Activated gamma-delta T cell treated with Interleukin-2 at 50 U/mL for 16 hours (primary cell): ENCODE measurements around the gene HSD17B4.
"Not testable (repeated sequence)": the region's sequence is repeated elsewhere in the genome, so short reads cannot be mapped to it uniquely, and the experiment has no call there.

Experiments
- DNase-seq: peaks from one replicate; pipeline ENCODE4 v3.0.0-alpha.2; 2020

Gene HSD17B4

DNA sequence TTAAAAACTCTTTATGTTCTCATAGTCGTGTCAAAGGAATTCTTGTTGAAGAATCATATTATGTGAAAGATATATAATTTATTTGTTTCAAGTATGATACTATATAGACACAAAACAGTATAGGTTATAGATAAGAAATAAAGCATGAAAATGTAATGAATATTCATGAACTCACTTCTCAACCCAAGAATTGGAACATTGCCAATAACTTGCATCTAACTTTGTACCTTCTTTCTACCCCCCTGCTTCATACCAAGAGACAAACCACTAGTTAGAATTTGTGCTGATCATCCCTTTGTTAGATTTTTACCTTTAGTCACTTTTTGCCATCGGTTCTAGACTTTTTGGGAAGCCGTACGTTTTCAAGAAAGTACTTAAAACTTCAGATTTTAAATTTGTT lies 32.6 kb downstream of the HSD17B4 start:
- DNase-seq: no peak

DNA sequence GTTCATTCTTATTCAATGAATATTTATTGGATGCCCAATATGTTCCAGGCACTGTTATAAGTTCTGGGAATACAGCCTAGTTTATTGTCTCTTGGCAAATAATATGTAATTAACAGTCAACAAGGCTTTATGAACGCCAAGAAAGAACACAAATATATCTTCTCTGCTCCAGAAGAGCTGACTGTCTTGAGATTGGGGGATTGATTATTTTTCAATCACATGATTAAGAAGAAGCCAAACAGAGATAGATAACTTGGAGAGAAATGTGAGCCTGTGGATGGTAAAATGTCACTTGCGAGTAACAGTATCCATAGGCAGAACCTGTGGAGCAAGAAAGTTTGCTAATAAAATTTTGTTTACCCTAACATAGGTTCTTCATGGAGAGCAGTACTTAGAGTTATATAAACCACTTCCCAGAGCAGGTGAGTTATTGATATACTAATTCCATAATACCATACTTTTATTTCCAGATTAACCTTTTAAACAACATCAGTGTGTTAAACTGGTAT lies 49.4 kb downstream of the HSD17B4 start:
- no peak for DNase-seq

DNA sequence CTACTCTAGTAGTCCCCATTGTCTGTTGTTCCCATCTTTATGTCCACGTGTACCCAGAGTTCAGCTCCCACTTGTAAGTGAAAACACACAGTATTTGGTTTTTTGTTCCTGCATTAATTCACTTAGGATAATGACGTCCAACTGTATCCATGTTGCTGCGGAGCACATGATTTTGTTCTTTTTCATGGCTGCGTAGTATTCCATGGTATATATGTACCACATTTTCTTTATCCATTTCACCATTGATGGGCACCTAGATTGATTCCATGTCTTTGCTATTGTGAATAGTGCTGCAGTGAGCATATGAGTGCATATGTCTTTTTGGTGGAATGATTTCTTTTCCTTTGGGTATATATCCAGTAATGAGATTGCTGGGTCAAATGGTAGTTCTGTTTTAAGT lies 51.6 kb downstream of the HSD17B4 start:
- DNase-seq: not testable (repeated sequence)

DNA sequence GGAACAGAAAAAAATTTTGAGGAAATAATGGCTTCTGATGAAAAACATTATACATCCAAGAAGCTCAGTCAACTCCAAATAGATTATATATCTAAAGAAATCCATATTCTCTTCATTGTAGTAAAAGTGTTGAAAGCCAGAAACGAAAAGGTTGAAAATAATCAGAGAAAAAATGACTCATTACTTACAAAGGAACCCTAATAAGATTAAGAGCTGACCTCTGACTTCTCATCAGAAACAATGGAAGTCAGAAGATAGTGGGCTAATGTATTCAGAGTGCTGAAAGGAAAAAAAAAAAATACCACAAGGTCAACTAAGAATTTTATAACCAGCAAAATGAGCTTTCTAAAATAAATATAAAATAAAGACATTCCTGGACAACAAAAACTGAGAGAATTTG lies 60.0 kb downstream of the HSD17B4 start:
- no peak for DNase-seq

DNA sequence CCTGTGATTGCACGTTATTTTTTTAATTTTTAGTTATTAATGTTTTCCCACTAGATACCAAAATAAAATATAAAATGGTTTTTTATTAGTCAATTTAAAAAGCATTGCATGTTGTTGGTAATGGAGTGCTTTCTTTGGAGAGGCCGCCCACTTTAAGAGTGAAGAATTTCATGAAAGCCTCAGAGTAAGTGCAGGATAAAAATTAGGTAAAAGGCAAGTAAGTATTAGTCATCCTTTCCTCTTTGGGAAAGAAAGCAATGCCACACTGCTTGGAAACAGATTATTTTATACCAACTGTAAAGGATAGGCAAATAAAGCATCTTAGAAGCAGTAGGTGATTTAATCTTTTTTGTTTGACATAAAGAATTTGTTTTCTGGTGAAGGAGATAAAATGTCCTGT lies 62.9 kb downstream of the HSD17B4 start:
- no peak for DNase-seq

DNA sequence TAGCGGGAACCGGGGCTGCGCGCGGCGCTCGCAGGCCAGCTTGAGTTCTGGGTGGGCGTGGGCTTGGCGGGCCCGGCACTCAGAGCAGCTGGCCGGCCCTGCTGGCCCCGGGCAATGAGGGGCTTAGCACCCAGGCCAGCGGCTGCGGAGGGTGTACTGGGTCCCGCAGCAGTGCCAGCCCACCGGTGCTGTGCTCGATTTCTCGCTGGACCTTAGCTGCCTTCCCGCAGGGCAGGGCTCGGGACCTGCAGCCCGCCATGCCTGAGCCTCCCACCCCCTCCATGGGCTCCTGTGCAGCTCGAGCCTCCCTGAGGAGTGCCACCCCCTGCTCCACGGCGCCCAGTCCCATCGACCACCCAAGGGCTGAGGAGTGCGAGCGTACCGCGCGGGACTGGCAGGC lies 64.8 kb downstream of the HSD17B4 start:
- not testable (repeated sequence) for DNase-seq

DNA sequence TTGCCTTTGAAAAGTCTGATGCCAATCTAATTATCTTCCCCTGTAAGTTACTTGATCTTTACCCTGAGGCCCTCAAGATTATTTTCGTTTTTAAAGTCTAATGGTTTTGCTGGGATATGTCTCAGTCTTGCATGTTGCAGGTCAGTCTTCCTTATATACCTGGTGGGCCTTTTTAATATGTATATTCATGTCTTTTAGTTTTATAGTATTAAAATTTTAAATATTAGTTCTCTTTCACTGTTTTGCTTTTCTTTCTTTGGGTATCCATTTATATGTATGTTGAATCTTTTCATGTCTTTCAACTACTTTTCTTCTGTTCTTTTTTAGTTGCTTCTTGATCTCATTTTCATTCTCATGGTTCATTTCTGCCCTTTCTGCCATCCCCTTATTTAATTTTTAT lies 68.9 kb downstream of the HSD17B4 start:
- DNase-seq: no peak

DNA sequence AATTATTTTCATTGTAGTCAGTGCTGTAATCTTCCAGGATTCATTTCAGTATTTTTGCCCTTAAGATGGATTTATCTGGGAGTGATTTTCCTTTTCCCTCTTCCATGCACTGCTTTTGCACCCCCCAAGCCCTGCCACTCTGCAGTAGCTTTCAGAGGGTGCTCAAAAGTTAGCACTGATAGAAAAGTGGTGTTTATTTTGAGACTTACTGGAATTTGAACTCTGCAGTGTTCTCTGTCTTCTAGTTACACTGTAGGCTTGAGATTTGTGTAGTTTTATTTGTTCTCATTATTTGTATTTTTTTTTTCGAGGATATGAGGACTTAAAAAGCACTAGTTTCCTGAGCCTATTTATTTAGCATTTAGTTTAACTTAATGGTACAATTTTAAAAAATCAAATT lies 70.5 kb downstream of the HSD17B4 start:
- no peak for DNase-seq

DNA sequence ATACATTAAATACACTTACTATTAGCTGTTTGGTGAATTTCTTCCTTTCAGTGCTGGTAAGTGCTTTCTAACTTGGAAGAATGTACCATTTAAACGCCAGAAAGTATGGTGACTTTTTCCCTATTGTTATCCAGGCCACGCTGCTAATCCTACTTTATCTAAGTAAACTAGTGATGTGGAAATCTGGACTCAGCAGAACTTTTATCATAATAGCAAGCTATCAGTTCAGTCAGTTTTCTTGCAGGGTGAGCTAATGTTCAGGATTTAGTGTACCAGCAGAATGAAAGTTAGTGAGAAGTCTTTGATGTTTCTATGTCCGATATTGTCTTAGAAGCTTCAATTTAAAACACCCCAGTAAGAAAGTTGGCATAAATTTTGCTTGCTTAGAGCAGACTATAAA lies 72.2 kb downstream of the HSD17B4 start:
- no peak for DNase-seq

DNA sequence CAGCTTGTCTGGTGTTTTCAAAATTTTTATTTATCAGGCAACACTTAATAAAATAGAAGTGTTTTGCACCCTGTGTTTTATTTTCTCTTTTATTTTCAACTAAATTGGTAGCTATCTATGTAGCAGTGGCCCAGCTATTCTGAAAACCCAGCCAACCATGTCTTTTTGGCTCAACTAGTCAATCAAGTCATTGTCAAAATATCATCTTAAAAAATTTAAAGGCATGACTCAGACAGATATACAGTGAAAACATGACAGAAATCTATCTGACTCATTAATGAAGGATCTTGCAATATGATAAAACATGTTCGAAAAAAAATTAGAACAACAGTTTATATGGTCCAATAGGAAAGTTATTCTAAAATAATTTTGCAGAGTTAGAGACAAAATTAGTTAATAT lies 75.1 kb downstream of the HSD17B4 start:
- no peak for DNase-seq

DNA sequence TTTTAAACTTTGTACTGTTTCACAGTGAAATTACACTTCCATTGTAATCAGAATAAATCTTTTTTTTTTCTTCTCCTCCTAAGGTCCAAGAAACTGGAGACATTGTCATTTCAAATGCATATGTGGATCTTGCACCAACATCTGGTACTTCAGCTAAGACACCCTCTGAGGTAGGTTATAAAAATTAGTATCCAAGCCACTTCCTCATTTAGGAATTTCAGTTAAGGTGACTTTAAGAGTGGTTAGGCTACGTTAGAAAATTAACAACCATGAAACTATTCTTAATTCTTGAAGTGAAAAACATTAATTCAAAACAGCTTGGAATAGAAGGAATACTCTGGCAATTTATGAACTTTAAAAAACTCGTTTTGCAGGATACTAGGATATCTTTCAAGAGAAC lies 77.5 kb downstream of the HSD17B4 start:
- DNase-seq: no peak

DNA sequence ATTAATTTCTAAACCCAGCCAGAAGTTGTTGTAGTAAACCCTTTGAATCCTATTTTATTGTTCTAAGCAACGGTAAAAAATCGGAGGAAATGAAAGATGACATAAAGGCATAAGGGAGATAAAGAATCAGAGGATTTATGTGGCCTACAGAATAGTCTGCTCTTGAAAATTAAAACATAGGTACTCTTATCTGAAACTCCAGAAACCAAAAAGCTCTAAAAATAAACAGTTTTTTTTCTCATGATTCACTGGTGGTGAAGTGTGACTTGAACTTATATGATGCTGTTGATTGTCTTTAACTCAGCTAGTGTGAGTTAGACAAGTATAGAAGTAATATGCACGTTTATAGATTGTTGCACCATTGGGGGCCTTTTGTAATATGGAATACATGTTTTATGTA lies 80.3 kb downstream of the HSD17B4 start:
- no peak for DNase-seq

DNA sequence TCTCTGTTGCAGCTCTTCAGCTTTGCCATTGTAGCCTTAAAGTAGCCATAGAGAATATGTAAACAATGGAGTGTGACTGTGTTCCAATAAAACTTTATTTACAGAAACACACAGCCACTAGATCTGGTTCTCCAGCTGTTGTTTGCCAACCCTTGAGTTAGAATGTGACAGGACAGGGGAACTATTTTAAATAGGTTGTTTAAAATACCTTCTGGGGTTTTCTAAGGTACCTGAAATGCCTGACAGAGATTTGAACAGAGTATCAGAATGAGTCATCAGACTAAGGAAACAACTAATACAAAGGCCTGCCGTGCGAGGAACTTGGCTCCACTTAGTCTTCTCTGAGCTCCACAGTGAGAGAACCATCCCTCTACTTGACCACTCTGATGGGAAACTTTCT lies 85.4 kb downstream of the HSD17B4 start:
- DNase-seq: no peak

DNA sequence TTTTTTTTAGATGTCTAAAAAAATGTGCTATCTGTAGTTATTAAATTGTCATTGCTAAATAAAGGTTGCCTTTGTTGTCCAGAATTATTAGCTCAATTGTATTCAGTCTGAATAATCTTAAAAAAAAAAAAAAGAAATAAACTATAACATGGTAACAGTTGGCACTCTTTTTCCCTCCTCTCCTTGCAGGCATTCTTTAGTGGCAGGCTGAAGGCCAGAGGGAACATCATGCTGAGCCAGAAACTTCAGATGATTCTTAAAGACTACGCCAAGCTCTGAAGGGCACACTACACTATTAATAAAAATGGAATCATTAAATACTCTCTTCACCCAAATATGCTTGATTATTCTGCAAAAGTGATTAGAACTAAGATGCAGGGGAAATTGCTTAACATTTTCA lies 89.4 kb downstream of the HSD17B4 start:
- no peak for DNase-seq

DNA sequence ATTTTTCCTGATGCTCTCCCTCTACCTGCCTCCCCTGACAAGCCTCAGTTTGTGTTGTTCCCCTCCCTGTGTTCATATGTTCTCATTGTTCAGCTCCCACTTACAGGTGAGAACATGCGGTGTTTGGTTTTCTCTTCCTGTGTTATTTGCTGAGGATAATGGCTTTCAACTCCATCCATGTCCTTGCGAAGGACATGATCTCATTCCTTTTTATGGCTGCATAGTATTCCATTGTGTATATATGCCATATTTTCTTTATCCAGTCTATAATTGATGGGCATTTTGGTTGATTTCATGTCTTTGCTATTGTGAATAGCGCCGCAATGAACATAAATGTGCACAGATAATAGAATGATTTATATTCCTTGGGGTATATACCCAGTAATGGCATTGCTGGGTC lies 99.5 kb downstream of the HSD17B4 start:
- no peak for DNase-seq

DNA sequence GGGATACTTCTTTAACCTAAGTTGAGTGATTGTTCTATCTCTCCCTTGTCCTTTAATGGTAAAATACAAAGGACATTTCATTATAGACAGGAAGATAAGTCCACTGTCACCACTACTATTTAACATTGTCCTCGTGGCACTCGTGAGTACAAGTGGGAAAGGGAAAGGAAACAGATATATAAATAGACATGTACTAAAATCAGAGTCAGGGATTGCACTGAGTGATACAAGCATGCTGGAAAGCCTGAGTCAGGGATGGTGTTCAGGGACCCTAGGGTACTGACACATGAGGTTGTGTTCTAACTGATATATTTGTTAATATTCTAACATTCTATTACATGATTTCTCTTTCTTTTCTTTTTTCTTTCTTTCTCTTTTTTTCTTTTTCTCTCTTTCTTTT lies 102.3 kb downstream of the HSD17B4 start:
- no peak for DNase-seq

DNA sequence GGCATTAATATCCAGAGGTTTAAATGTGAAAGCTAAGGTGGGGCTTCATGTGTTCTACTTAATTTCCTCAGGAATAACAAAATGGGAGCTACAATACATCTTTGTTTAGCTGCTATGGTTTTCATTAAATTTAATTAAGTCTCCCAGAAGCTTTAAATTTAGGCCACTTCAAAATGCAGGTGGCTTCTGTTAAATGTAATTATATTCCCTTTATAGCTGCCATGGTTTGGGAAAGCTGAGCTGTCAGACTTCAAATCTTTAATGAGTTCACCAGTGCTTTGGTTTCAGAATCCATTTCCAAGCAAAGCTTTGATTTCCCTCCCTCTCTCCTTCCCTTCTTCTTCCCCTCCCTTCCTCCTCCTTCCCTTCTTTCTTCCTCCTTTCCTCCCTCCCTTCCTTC lies 118.6 kb downstream of the HSD17B4 start:
- DNase-seq: no peak

DNA sequence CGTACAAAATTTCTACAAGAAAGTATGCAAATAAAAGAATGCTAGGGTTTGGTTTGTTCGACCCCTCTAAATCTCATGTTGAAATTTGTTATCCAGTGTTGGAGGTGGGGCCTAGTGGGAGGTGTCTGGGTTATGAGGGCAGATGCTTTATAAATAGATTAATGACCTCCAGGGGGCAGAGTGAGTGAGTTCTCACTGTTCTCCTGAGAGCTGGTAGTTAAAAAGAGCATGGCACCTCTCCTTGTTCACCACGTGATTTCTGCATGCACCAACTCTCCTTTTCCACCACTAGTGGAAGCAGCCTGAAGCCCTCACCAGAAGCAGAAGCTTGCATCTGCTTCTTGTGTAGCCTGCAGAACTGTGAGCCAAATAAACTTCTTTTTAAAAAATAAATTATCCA lies 126.6 kb downstream of the HSD17B4 start:
- no peak for DNase-seq

DNA sequence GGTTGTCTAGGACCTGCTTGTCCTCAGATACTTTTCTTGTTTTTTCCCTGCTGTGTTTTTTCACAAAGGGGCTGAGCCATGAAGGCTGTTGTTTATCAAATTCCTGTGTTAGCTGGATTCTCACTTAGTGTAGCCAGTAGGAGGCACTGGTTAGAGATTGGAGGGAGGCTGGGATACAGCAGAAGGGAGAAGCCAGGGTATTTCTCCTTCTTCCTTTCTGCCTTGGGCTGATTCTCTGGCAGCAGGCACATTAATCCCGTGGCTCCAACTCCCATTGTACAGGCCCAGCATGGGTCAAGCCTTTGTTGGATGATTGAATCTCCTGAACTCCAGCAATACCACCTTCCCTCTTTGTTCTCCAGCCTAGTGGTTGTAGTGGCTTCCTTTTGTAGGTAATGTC lies 130.7 kb downstream of the HSD17B4 start:
- no peak for DNase-seq

DNA sequence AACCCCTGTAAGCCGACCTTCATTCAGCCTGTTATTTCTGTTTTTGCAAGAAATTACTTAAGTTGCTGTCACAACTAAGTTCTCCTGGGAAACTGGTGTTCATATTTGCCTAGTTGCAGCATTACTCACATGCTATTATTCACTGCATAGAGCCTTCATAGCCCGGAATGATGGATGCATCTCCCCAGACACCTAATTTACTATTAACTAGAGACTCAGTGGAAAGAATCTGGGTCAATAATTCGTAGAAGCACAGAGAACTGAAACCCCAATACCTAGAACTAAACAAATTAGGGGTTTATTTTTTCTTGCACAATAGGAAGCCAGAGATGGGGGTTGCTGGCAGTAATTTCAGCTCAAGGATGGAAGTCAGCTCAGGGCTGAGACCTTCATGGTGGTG lies 131.4 kb downstream of the HSD17B4 start:
- no peak for DNase-seq
